Retinal pigment epithelial cell (primary cell): ENCODE results near the gene SOAT2.

Source experiments
- DNase-seq: peaks from one replicate; pipeline ENCODE4 v3.0.0-alpha.2; 2010; ENCODE audit warnings: low read depth
- H3K4me3 ChIP-seq: 2 replicates; pipeline ENCODE4 v1.5.1; 2011; ENCODE audit warnings: mild to moderate bottlenecking, low read length, control low read depth, moderate library complexity
- TF ChIP-seq, protein P1 (sequence below): conservative IDR thresholded peaks from 2 replicates; pipeline ENCODE4 v1.5.1; 2011; ENCODE audit warnings: low read depth, low read length, control low read depth, inconsistent platforms

The SOAT2 gene

DNA sequence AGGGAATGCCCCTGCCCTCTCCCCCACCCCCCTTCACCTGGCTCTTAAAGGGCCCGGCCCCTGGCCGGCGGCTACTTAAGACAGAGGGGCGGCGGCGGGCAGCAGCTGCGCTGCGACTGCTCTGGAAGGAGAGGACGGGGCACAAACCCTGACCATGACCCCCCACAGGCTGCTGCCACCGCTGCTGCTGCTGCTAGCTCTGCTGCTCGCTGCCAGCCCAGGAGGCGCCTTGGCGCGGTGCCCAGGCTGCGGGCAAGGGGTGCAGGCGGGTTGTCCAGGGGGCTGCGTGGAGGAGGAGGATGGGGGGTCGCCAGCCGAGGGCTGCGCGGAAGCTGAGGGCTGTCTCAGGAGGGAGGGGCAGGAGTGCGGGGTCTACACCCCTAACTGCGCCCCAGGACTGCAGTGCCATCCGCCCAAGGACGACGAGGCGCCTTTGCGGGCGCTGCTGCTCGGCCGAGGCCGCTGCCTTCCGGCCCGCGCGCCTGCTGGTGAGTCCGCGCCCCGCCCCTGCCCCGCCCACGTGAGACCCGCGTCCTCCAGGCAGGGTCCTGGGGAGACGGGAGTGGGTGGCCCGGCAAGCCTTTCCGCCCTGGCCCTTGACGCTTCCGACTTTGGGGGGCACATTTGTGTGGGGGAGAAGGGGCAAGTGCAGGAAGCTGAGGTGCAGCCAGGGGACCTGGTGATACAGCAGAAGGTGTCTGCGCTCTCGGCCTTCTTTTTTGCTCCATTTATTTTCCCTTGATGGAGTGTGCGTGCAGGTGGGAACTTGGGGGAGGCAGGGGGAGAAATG is 5.5 kb upstream of the SOAT2 start, which contains the start of gene IGFBP6:
TSS of gene IGFBP6 (plus strand) at position 104 of the 790 bp plus-strand sequence. CDS start at position 155, 51 bp downstream.
- DNase-seq: no peak
- H3K4me3 ChIP-seq: peak within 1 kb of the TSS; percentile 61
- TF ChIP-seq, protein P1, sequence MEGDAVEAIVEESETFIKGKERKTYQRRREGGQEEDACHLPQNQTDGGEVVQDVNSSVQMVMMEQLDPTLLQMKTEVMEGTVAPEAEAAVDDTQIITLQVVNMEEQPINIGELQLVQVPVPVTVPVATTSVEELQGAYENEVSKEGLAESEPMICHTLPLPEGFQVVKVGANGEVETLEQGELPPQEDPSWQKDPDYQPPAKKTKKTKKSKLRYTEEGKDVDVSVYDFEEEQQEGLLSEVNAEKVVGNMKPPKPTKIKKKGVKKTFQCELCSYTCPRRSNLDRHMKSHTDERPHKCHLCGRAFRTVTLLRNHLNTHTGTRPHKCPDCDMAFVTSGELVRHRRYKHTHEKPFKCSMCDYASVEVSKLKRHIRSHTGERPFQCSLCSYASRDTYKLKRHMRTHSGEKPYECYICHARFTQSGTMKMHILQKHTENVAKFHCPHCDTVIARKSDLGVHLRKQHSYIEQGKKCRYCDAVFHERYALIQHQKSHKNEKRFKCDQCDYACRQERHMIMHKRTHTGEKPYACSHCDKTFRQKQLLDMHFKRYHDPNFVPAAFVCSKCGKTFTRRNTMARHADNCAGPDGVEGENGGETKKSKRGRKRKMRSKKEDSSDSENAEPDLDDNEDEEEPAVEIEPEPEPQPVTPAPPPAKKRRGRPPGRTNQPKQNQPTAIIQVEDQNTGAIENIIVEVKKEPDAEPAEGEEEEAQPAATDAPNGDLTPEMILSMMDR: no peak

DNA sequence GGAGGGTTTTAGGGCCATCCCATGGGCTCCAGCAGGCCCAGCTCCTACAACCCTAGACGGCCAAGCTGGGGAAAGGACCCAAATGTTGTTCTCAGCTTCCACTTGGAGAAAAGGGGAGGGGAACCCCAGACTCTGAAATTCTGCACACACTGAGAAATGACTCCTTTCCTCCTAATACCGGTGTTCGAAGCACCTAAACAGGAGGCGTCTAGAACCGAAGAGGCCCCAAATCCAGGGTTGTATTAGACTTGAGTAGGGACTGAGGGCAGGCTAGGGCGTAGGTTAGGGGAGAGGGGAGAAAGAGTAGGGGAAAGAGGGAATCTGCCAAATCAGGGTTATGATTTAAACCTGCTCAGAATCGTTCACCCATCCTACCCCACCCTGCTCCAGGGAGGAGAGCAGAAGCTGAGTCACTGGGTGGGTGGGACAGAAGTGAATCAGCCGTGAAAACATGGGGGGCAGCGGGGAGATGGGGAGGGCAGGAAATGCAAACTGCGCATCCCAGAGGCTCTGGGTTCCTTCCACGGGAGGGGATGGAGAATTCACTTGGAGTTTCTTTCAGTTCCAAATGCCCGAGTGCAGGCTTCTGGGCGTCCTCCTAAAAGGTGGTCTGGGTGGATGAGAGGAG is 4.8 kb upstream of the SOAT2 start:
- no peak for DNase-seq
- TF ChIP-seq, protein P1: no peak
- peak overlapping the region; percentile 61 for H3K4me3 ChIP-seq

DNA sequence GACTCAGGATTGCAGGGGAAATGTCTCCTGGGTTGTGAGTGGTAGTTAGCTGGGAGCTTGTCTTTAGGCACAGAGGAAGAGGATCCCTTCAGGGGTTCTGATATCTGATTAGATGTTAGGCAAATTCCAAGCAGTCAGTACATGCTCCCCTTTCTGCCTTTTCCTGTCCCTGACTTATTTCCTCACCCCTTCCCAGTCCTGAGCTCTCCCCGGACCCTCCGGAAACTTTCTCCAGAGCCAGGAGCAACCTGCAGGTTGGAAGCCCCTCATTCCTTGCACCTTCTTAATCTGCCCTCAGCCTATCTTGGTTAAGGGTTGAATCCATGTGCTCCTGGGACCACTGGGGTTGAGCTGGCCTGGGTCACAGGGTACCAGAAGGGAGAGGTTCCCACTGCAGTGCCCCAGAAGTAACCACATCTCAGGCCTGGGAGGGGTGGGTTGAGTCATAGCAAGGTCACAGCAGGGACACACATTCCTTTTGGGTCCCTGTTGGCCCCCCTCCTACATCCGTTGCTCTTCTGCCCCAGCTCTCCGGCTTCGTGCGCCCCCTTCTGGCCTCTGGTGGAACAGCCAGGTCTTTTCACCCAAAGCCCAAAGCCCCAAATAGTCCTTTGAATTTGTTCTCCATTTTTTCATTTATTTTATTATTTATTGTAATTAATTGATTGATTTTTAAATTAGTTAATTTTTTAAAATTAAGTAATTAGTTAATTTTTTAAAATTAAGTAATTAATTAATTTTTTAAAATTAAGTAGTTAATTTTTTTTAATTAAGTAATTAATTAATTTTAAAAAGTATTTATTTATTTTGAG is 4.0 kb upstream of the SOAT2 start:
- DNase-seq: peak; percentile 87
- TF ChIP-seq, protein P1: peak; percentile 96
- peak overlapping the region; percentile 61 for H3K4me3 ChIP-seq

DNA sequence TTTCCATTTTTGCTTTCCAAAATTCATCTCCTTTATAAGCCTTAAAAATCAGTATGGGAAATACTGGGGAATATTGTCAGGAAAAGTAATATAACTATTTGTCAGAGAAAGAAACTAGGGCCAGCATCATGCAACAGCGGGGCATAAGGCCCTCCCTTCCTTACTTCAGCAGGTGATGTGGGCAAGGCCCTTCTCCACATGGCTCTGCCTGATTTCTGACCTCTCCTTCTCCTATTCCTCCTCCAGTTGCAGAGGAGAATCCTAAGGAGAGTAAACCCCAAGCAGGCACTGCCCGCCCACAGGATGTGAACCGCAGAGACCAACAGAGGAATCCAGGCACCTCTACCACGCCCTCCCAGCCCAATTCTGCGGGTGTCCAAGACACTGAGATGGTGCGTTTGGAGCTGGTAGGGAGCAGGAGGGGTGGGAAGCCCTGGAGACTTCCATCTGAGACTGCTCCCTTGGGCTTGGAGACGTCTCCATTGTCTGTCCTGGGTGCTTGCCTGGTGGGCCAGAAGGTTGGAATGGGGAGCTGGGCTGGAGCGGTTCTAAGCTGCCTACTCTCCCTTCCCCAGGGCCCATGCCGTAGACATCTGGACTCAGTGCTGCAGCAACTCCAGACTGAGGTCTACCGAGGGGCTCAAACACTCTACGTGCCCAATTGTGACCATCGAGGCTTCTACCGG is 2.7 kb upstream of the SOAT2 start:
- TF ChIP-seq, protein P1: no peak
- H3K4me3 ChIP-seq: no peak overlapping the region
- DNase-seq: no peak

DNA sequence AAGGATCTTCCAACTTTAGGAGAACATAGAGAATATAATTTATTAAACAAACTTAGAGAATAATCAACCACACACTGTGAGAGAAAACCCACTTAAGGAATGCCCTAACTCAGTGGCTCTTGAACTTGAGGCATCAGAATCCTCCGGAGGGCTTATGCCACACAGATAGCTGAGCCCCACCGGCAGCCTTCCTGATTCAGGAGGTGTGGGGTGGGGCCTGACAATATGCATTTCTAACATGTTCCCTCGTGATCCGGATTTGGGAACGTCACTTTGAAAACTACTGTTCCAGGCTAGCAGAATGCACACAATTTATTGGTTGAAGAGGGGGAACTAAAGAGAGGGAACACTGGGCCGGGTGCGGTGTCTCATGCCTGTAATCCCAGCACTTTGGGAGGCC is 2.0 kb upstream of the SOAT2 start:
- no peak overlapping the region for H3K4me3 ChIP-seq
- DNase-seq: no peak
- TF ChIP-seq, protein P1: no peak

DNA sequence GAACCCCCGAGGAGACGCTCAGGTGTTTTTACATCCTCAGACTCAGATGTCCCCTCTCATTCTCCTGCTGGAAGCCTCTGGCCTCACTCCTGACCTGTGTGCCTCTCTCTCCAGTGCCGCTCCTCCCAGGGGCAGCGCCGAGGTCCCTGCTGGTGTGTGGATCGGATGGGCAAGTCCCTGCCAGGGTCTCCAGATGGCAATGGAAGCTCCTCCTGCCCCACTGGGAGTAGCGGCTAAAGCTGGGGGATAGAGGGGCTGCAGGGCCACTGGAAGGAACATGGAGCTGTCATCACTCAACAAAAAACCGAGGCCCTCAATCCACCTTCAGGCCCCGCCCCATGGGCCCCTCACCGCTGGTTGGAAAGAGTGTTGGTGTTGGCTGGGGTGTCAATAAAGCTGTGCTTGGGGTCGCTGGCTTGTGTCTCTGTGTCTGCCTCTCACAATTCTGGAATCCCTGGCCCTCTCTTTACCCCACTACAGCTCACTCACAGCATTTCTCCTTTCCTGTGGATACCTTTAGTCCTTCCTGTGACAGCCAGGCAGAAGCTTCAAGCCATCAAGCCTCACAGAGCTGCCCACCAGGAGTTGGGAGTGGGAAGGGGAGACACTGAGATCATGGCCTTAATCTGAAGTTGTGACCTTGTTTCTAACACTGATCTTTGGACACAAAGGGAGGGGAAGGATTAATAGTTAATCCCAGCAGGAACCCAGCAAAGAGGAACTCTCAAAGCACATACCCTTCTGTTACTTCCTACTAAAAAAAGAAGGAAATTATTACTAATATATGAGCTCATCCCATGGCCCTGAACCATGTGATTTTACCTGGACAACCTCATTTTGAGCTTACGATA is 1.1 kb upstream of the SOAT2 start:
- DNase-seq: no peak
- TF ChIP-seq, protein P1: no peak
- H3K4me3 ChIP-seq: no peak overlapping the region
